H1 (cell line): ENCODE results near the gene RRP9. TPM values are rescaled to one million over a fixed set of nuclear protein-coding genes. Genes with fewer than 3 reads are reported as not detected.

Source experiments
- CTCF ChIA-PET: fragments of 300-600 bp; sonication (Branson Sonifier 250); formaldehyde crosslinking; loops from one replicate; lab custom pipeline; 2021; ENCODE audit not compliant: partially characterized antibody; lab: Charles Lee
- POLR2A ChIA-PET: fragments of 300-600 bp; sonication (Branson Sonifier 250); formaldehyde crosslinking; loops from one replicate; lab custom pipeline; 2021; ENCODE audit warnings: inconsistent platforms; ENCODE audit not compliant: partially characterized antibody; lab: Charles Lee
- DNase-seq, 2 experiments: peaks; one replicate each; pipeline versions ENCODE4 v3.0.0 to v3.0.0-alpha.2; 2010 to 2022; ENCODE audit warnings: low spot score in 2 of 2, low read depth in 1 of 2, mixed read lengths in 1 of 2
- FAIRE-seq: peaks from 2 replicates; lab custom pipeline; 2011; peaks lifted over from hg19 to GRCh38; lab: Jason Lieb, UNC
- H2AFZ ChIP-seq: 2 replicates; pipeline ENCODE4 v1.8.1; 2012; ENCODE audit warnings: low read length, inconsistent platforms
- H2AK5ac ChIP-seq: 2 replicates; pipeline ENCODE4 v1.6.1; 2013; ENCODE audit warnings: low read depth, low read length
- H2BK120ac ChIP-seq: replicated peaks from 2 replicates; pipeline ENCODE3; 2013; ENCODE audit warnings: low read depth, low read length, inconsistent platforms
- H2BK12ac ChIP-seq: 2 replicates; pipeline ENCODE4 v1.6.1; 2013; ENCODE audit warnings: low read depth, low read length
- H2BK15ac ChIP-seq: 2 replicates; pipeline ENCODE4 v1.6.1; 2013; ENCODE audit warnings: low read length
- H2BK20ac ChIP-seq: 2 replicates; pipeline ENCODE4 v1.6.1; 2013; ENCODE audit warnings: low read length
- H2BK5ac ChIP-seq: 2 replicates; pipeline ENCODE4 v1.6.1; 2013; ENCODE audit warnings: low read depth, low read length
- H3K14ac ChIP-seq: 2 replicates; pipeline ENCODE4 v1.6.1; 2013; ENCODE audit warnings: inconsistent platforms; ENCODE audit not compliant: insufficient read length
- H3K18ac ChIP-seq: 2 replicates; pipeline ENCODE4 v1.6.1; 2013; ENCODE audit warnings: low read length; ENCODE audit errors: extremely low read depth
- H3K23ac ChIP-seq: 2 replicates; pipeline ENCODE4 v1.6.1; 2013; ENCODE audit warnings: inconsistent platforms; ENCODE audit not compliant: insufficient read length
- H3K23me2 ChIP-seq: 2 replicates; pipeline ENCODE4 v1.6.1; 2013; ENCODE audit warnings: low read depth, low read length
- H3K27ac ChIP-seq: 2 replicates; pipeline ENCODE4 v1.6.1; 2011; ENCODE audit warnings: low read depth, low read length, inconsistent platforms
- H3K27me3 ChIP-seq, 4 experiments: replicated peaks in 1 of 4; 1 replicate in 1 of 4; 2 replicates in 3 of 4; pipeline versions ENCODE4 v1.6.1 to v1.8.1; 2011 to 2013; ENCODE audit warnings: low read length in 3 of 4, mild to moderate bottlenecking in 3 of 4, inconsistent platforms in 2 of 4, mixed read lengths in 2 of 4, moderate library complexity in 1 of 4; ENCODE audit not compliant: control insufficient read depth in 3 of 4, insufficient read depth in 3 of 4; ENCODE audit errors: extremely low read depth in 1 of 4
- H3K36me3 ChIP-seq, 4 experiments: 2 replicates each; pipeline versions ENCODE4 v1.6.1 to v1.8.1; 2011 to 2013; ENCODE audit warnings: mild to moderate bottlenecking in 4 of 4, low read length in 3 of 4, moderate library complexity in 2 of 4, control low read depth in 1 of 4, inconsistent platforms in 1 of 4; ENCODE audit not compliant: insufficient read depth in 4 of 4, control insufficient read depth in 2 of 4
- H3K4ac ChIP-seq: replicated peaks from 2 replicates; pipeline ENCODE3; 2013; ENCODE audit warnings: low read length, low read depth, mixed read lengths, inconsistent platforms; ENCODE audit not compliant: insufficient read length
- H3K4me1 ChIP-seq, 4 experiments: replicated peaks in 1 of 4; 1 replicate in 1 of 4; 2 replicates in 3 of 4; pipeline versions ENCODE4 v1.6.1 to v1.8.1; 2011 to 2013; ENCODE audit warnings: low read length in 3 of 4, inconsistent platforms in 2 of 4, mixed read lengths in 1 of 4; ENCODE audit not compliant: insufficient read depth in 4 of 4, control insufficient read depth in 3 of 4
- H3K4me2 ChIP-seq, 2 experiments: 2 replicates each; pipeline versions ENCODE4 v1.6.1 to v1.8.1; 2011 to 2013; ENCODE audit warnings: low read depth in 2 of 2, low read length in 2 of 2, control low read depth in 1 of 2, inconsistent platforms in 1 of 2, mild to moderate bottlenecking in 1 of 2; ENCODE audit not compliant: insufficient read depth in 1 of 2
- H3K4me3 ChIP-seq, 4 experiments: fragments of 200-600, 300-600 bp in 1 of 4; sonication (generic), shearing (Covaris generic), sonication (Bioruptor Twin) in 1 of 4; 2 replicates each; pipeline versions ENCODE4 v1.5.1 to v1.8.1; 2011 to 2016; ENCODE audit warnings: low read length in 4 of 4, low read depth in 3 of 4, control low read depth in 2 of 4, inconsistent platforms in 2 of 4, mild to moderate bottlenecking in 2 of 4, mixed read lengths in 1 of 4, moderate library complexity in 1 of 4; ENCODE audit not compliant: insufficient read depth in 2 of 4; ENCODE audit errors: extremely low read depth in 1 of 4
- H3K56ac ChIP-seq: replicated peaks from 2 replicates; pipeline ENCODE3; 2013; ENCODE audit warnings: low read depth, mild to moderate bottlenecking, mixed read lengths, low read length, inconsistent platforms; ENCODE audit not compliant: insufficient read length
- H3K79me1 ChIP-seq: 2 replicates; pipeline ENCODE4 v1.6.1; 2013; ENCODE audit warnings: low read depth, low read length, control low read depth
- H3K79me2 ChIP-seq, 2 experiments: 2 replicates each; pipeline versions ENCODE4 v1.6.1 to v1.8.1; 2012 to 2013; ENCODE audit warnings: low read length in 2 of 2, mild to moderate bottlenecking in 2 of 2, inconsistent platforms in 1 of 2; ENCODE audit not compliant: insufficient read depth in 2 of 2, control insufficient read depth in 1 of 2
- H3K9ac ChIP-seq, 4 experiments: replicated peaks in 1 of 4; 1 replicate in 1 of 4; 2 replicates in 3 of 4; pipeline versions ENCODE4 v1.6.1 to v1.8.1; 2011 to 2013; ENCODE audit warnings: low read depth in 3 of 4, low read length in 3 of 4, control low read depth in 2 of 4, mild to moderate bottlenecking in 2 of 4, moderate library complexity in 2 of 4, inconsistent platforms in 1 of 4; ENCODE audit errors: extremely low read depth in 1 of 4
- H3K9me3 ChIP-seq, 2 experiments: 2 replicates each; pipeline versions ENCODE4 v1.6.1 to v1.8.1; 2012 to 2013; ENCODE audit warnings: mild to moderate bottlenecking in 2 of 2, moderate library complexity in 2 of 2, control low read depth in 1 of 2, inconsistent platforms in 1 of 2, low read depth in 1 of 2, low read length in 1 of 2, mixed read lengths in 1 of 2; ENCODE audit not compliant: insufficient read depth in 2 of 2
- H4K20me1 ChIP-seq, 2 experiments: replicated peaks in 1 of 2; 2 replicates each; pipeline versions ENCODE3 to v1.8.1; 2011 to 2013; ENCODE audit warnings: inconsistent platforms in 2 of 2, low read length in 2 of 2, mild to moderate bottlenecking in 1 of 2; ENCODE audit not compliant: insufficient read depth in 2 of 2, control insufficient read depth in 1 of 2
- H4K5ac ChIP-seq: 2 replicates; pipeline ENCODE4 v1.6.1; 2013; ENCODE audit warnings: low read length, low read depth, mixed read lengths, inconsistent platforms; ENCODE audit not compliant: insufficient read length
- H4K8ac ChIP-seq: 2 replicates; pipeline ENCODE4 v1.8.0; 2013; ENCODE audit warnings: mild to moderate bottlenecking, moderate library complexity, low read length, inconsistent platforms; ENCODE audit not compliant: insufficient read depth; ENCODE audit errors: extremely low read depth
- H4K91ac ChIP-seq: replicated peaks from 2 replicates; pipeline ENCODE3; 2013; ENCODE audit warnings: low read length, mixed read lengths, inconsistent platforms; ENCODE audit not compliant: insufficient read length
- BACH1 ChIP-seq: IDR thresholded peaks from 2 replicates; pipeline ENCODE4 v1.6.1; 2012; ENCODE audit warnings: low read length, improper control_type of control experiment
- RFX5 ChIP-seq: IDR thresholded peaks from 2 replicates; pipeline ENCODE4 v1.6.1; 2011; ENCODE audit warnings: low read depth, low read length, improper control_type of control experiment, borderline replicate concordance
- SUZ12 ChIP-seq: fragments of 200-600 bp; sonication (generic); IDR thresholded peaks from 2 replicates; pipeline ENCODE4 v1.6.1; 2012; ENCODE audit warnings: mild to moderate bottlenecking, inconsistent platforms, low read length, moderate library complexity, mixed read lengths
- WGBS, 2 experiments: shearing (Covaris generic) in 1 of 2; methylation state at CpG; one replicate each; pipeline versions ENCODE4 v1.1.6 to v1.1.7; 2013 to 2015; ENCODE audit warnings: low lambda C conversion rate in 2 of 2, mixed read lengths in 2 of 2, inconsistent platforms in 1 of 2, low coverage in 1 of 2, missing lambda C conversion rate in 1 of 2; ENCODE audit not compliant: insufficient replicate concordance in 2 of 2, insufficient coverage in 1 of 2, insufficient read length in 1 of 2; ENCODE audit errors: extremely low coverage in 1 of 2, missing lambda C conversion rate in 1 of 2; 5-methylcytosine and 5-hydroxymethylcytosine counted together
- polyA plus RNA-seq, 7 experiments: library from polyadenylated mRNA; depleted of rRNA in 3 of 7; stranded (reverse) in 5 of 7; unstranded in 2 of 7; fragments of >200 nt in 5 of 7; fragments of 200-250 nt in 2 of 7; gene quantifications; 1 replicate in 5 of 7; 2 replicates in 1 of 7; 4 replicates in 1 of 7; pipeline versions ENCODE4 v1.2.1 to v1.2.3, GENCODE V29; 2011 to 2013; ENCODE audit warnings: missing spikeins in 2 of 7, mixed read lengths in 2 of 7
- total RNA-seq: library from RNA; stranded (reverse); fragmentation: NEBNext Ultra II Directional; extraction: Animal tissue kit (Norgen Biotek cat#: 25700); gene quantifications from 2 replicates; pipeline ENCODE4 v1.2.1, GENCODE V29; 2021
- TF ChIP-seq, protein P1 (sequence below): IDR thresholded peaks from 2 replicates; pipeline ENCODE4 v1.6.1; 2011; ENCODE audit warnings: low read depth, mild to moderate bottlenecking, low read length; ENCODE audit not compliant: insufficient read depth

Gene RRP9
- total and polyA plus RNA-seq, 2 of the 8 experiments (the other 6 are each of a cell fraction or from before 2014, with no cell fraction given), result 55.6 to 68.9 TPM

DNA sequence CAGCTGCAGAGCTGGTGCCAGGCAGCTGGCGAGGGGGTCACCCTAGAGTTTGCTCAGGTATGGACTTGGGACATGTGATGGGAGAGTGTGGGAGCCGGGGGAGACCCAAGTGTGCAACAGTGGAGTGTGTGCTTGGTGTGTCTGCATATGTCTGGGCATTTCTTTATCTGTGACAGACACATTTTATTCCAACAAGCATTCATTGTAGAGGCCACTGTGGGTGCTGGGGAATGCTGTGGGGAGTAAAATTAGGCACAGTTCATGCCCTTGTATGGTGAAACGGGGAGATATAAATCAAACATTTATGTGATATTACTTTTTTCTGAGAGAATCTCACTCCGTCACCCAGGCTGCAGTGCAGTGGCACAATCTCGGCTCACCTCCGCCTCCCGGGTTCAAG lies 45.9 kb upstream of the RRP9 start:
- H2AK5ac ChIP-seq, result no peak overlapping the region
- no peak overlapping the region for H2BK12ac ChIP-seq
- no peaks in the 10 kb centered on the region; the same call in none of the 2 replicates for H3K79me1 ChIP-seq
- H3K14ac ChIP-seq, result no peak overlapping the region
- no peak overlapping the region for H3K27ac ChIP-seq
- H3K4ac ChIP-seq, result no peak overlapping the region
- no peaks in the 10 kb centered on the region for H3K9me3 ChIP-seq
- no peak for DNase-seq
- H3K27me3 ChIP-seq, result no peaks in the 10 kb centered on the region
- peaks cover 3% of the 10 kb centered on the region for H3K23me2 ChIP-seq
- H3K56ac ChIP-seq, result no peak overlapping the region
- no peak overlapping the region for H4K5ac ChIP-seq
- peaks cover 2 to 3% of the 10 kb centered on the region in 2 experiments for H4K20me1 ChIP-seq
- no peak for FAIRE-seq
- no peaks in the 10 kb centered on the region; a peak in 1 of 4 replicates for H3K79me2 ChIP-seq
- CTCF ChIA-PET, result interaction anchor here (2.3 kb wide), 1 partner anchor 66 kb away, joined by 10 read pairs; no protein-coding TSS in a partner anchor
- H3K4me1 ChIP-seq, result peaks cover 0 to 13% (median 5%) of the 10 kb centered on the region in 4 experiments; a peak in 6 of 7 replicates
- WGBS, 2 experiments, result 92% methylated on average over 7 of the region's 7 CpGs; no CpG with 5 or more reads in 1 of the 2 experiments
- H2BK20ac ChIP-seq, result no peak overlapping the region
- no peak for TF ChIP-seq SUZ12
- TF ChIP-seq, protein P1, sequence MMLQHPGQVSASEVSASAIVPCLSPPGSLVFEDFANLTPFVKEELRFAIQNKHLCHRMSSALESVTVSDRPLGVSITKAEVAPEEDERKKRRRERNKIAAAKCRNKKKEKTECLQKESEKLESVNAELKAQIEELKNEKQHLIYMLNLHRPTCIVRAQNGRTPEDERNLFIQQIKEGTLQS, result no peak
- TF ChIP-seq BACH1, result no peak
- TF ChIP-seq RFX5, result no peak
- TF ChIP-seq, all 59 proteins: peak for 0
- no peak overlapping the region for H2BK120ac ChIP-seq
- no peak overlapping the region for H4K8ac ChIP-seq
- no peak overlapping the region for H3K4me3 ChIP-seq
- POLR2A ChIA-PET, result interaction anchor here (1.1 to 25.9 kb wide), 3 partner anchors 8 to 17 kb away, joined by 3 to 923 read pairs (median 39); partner anchors contain the start of genes ABHD14A, ABHD14B, ACY1 and PCBP4
- H2AFZ ChIP-seq, result no peak overlapping the region
- H2BK5ac ChIP-seq, result no peak overlapping the region
- peaks cover 2 to 13% (median 7%) of the 10 kb centered on the region in 4 experiments; a peak in 6 of 8 replicates for H3K36me3 ChIP-seq
- H3K9ac ChIP-seq, result no peak overlapping the region
- no peak overlapping the region for H3K4me2 ChIP-seq
- no peak overlapping the region for H3K23ac ChIP-seq
- no peak overlapping the region for H3K18ac ChIP-seq
- no peak overlapping the region for H2BK15ac ChIP-seq
- H4K91ac ChIP-seq, result no peak overlapping the region
